Uterus (tissue), 2 donors: ENCODE measurements around the gene IER5.

Experiments used
- POLR2A ChIP-seq, 2 donors: fragments of 450-650 bp; IDR thresholded peaks; one replicate each; pipeline ENCODE4 v1.6.1; 2016; ENCODE audit warnings: antibody characterized with exemption in 2 of 2, mild to moderate bottlenecking in 1 of 2, moderate library complexity in 1 of 2
- TF ChIP-seq, protein P1 (sequence below), 4 experiments: fragments of 200-600 bp in 2 of 4; fragments of 450-650 bp in 2 of 4; sonication (generic) in 2 of 4; IDR thresholded peaks; one replicate each; pipeline ENCODE4 v1.5.1; 2016 to 2019; ENCODE audit warnings: antibody characterized with exemption in 4 of 4, mild to moderate bottlenecking in 2 of 4, moderate library complexity in 1 of 4

DNA sequence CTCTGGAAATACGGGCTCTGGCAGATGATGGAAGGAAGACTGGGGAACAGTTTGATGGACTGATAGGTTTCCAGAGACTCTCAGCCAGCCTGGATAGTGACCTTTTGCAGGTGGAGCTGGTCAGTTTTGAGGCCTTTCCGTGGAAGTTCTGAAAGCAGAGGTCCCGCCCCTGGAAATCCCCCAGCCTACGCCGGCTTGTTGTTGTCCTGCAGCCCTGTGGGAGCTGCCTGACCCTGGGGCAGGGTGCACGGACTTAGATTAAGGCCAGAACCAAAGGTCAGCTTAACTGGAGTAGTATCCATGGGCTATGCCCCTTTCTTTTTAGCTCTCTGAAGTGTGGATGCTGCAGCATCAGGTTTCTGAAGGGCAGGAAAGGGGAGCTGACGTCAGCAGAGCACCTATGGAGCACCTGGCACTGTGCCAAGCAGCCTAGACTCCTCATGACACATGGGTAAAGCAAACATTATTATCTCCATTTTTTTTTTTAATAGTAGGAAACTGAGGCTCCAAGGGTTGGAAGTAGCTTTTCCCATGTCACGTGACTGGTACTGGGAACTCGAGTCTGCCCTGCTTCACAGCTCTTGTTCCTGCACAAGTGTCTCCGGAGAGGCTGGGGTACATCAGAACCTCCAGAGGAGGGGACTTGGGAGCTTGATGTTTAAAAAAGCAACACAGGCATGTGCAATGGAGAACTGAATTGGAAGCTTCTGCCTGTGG, 38.5 kb downstream of the IER5 start:
- TF ChIP-seq, protein P1, sequence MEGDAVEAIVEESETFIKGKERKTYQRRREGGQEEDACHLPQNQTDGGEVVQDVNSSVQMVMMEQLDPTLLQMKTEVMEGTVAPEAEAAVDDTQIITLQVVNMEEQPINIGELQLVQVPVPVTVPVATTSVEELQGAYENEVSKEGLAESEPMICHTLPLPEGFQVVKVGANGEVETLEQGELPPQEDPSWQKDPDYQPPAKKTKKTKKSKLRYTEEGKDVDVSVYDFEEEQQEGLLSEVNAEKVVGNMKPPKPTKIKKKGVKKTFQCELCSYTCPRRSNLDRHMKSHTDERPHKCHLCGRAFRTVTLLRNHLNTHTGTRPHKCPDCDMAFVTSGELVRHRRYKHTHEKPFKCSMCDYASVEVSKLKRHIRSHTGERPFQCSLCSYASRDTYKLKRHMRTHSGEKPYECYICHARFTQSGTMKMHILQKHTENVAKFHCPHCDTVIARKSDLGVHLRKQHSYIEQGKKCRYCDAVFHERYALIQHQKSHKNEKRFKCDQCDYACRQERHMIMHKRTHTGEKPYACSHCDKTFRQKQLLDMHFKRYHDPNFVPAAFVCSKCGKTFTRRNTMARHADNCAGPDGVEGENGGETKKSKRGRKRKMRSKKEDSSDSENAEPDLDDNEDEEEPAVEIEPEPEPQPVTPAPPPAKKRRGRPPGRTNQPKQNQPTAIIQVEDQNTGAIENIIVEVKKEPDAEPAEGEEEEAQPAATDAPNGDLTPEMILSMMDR (IDR thresholded peaks at IDR 0.05): no peak
- TF ChIP-seq POLR2A (IDR thresholded peaks at IDR 0.05): no peak
